NCI-H128 (cell line): Measurements from ENCODE around the gene GLI3.

Experiments
- DNase-seq: peaks from one replicate; lab custom pipeline; 2025; ENCODE audit not compliant: unreplicated experiment; lab: John Stamatoyannopoulos, UW

The GLI3 gene

DNA sequence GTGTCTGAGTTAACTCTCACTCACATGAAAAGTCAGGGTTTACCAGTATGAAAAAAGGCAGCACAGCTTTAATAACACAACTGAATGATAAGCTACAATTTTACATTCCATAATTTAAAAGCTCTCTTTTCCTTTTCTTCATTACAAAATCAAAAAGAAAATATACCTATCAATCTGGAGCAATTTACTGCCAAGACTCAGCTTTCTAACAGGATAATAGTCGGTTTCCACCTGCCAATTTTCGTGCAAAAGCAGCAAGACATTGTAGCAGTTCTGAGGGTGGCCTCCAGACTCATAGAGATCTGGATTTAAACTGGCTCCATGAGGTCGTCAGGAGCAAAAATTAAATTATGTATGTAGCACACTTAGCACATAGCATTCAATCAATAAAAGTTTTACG, 191.0 kb downstream of the GLI3 start:
- no peak for DNase-seq

DNA sequence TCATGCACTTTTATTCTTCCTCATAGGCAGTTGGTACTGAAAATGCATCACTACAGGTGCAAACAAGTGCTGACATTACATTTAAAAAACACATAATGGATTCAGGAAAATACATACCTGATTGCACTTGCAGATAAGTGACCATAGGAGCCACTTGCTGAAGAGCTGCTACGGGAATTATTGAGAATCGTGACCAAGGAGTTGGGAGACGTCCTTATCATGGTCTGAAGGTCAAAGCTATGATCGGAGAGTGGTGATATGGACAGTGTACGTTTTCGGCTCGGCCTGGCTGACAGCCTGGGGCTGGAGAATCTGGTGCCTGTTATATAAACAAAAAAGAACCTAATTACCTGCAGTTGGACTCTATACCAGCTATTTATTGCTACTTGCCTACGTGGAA, 197.1 kb downstream of the GLI3 start:
- no peak for DNase-seq

DNA sequence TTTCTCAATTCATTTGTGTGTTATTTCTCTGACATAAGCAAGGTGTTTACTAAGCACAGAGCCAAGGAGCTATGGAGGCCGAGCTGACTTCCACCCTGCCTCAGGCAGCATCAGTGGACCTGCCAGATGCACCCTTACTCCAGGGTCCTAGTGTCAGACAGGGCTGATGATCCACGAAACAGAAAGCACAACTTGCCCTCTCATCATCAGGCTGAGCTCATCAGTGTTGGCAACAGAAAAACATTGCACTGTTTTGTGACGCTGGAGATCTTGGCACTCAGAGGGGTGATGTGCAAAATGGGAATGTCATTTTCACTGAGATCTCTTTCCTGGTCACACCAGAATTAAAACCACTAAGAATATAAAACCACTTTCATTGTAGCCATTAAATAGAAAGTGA, 201.8 kb downstream of the GLI3 start:
- no peak for DNase-seq

DNA sequence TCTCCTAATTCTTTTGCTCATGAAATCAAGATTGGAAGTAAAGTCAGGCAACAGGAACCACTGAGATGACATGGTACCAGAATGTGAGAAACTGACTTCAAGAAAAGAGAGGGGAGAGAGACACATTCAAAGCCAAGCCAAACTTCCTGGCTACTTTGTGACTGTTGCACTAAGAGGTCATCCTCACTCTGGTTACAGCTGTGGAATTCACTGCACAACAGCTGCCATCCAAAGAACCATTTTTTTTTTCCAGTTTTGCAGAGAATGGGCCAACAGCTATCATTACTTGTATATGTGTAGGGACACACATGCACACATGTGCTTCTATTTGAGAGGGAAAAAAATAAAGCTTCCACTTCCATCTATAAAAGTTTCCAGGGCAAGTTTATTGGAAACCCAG, 203.5 kb downstream of the GLI3 start:
- DNase-seq = no peak

DNA sequence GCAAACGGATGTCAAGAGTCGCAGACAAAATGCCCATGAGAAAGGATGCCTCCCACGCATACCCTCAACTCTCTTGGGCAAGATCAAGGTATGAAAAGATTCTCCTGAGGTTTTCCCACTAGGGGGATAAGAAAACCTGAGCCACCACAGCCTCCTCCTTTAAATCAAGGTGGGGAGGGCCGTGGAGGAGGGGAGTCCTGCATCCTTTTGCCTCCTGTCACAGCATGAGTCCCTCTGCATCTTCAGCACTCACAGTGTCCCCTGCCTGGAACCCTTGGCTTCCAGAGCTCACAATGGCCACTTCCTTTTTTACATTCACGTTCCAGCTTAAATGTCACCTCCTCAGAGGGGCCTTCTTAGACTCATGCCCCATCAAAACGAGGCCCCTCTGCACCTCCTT, 207.6 kb downstream of the GLI3 start:
- DNase-seq = no peak

DNA sequence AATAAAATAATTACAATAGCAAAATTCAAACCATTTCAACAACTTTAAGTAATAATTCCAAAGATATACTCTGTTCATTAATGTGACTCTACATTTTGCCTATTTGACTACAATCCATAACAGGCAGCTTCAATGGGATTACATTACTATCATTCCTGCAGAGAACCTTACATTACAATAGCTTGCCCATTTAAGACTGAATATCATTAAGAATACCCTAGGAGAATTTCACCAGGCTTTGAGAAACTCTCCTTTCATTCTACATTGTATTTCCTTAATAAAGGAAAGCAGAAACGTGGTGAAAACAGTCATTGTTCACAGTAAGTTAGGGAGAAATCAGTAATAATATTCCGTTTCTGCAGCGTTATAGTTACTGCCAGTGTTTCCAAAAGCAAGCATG, 209.5 kb downstream of the GLI3 start:
- no peak for DNase-seq

DNA sequence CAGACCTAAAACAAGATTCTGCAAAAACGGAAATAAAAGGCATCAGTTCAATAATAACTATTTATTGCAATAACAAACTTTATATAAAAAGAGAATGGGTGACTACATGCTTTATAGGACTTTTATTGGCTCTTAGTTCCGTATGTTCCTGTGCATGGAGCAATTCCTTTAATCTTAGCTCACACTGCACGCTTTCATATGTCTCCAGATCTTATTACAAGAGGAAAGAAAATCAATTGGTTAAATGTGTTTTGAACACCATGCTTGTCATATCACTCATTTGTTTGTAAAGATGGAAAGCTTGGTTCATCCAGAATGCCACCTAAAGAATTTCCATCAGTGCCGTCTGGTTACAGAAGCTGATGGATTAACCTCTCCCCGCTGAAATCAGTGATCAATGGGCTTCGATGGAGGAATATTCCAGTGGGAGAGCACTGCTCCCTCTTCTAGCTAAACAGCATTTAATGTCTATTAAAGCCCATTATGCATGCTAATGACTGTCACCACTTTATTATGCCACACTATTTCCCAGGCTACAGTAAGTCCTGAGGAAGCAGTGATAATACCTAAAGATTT, 210.3 kb downstream of the GLI3 start:
- DNase-seq = no peak

DNA sequence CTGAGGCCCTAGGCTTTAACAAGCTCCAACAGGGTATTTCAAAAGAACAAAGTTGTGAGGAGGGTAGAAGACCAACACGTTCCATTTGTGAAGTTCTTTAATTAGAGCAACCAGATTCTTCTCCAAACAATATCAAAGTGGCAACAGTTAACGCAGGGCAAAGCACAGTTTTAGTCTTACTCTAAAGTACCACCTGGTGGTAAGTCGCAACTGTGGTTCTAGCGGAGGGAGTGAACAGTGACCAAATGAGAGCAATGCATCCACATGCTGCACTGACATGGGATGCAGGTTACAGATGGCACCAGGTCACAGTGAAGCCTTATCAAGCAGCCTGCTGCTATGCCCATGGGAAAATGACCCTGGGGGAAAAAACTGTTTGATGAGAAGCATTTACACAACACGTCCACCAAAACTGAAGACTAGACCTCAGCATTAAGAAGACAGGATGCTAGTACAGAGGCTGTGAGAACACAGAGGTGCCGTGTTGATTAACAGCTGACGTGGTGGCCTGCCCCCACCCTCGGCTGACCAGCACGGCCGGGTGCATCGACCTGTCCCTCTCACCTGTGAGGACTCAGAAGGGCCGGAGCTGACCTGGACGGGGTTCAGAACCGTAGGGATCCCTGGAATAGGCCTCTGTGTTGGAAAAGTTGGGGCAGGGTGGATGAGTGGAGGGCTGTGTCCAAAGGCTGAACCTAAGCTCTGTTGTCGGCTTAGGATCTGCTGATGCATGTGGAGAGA, 211.2 kb downstream of the GLI3 start:
- no peak for DNase-seq

DNA sequence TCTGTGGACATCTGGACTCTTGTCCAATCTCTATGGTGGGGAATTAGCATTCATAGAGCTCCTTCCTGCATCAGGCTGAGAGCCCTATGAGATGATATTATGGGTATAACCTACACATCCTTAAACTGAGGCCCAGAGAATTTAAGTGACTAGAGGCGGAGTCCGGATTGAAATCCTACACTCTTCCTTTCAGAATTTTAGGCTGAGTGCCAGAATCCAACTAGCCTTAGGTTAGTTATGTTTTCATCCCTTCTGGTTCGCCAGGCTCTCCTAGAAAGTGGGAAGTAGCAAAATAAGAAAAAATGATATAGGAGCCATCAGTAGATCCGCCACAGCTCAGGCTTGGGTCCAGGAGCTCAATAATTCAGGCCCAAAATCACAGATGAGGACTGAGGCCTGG, 212.5 kb downstream of the GLI3 start:
- DNase-seq = no peak

DNA sequence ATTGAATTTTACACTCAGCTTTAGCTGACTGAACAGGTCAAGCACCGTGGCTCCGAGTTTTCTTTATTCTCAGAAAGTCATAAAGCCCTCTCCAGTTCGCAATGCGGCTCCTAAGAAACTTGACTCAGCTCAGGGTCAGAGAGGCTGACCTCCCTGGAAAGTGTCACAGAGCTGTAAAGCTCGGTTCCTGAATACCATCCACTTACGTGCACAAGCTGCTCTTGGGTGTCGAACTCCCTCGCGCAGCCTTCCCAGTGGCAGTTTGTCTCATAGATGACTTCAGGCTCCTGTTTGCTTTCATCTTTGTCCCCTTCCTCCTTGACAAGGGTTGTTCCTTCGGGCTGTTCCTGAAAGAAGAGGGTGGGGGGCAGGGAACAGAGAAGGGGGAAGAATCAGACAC, 213.7 kb downstream of the GLI3 start:
- no peak for DNase-seq

DNA sequence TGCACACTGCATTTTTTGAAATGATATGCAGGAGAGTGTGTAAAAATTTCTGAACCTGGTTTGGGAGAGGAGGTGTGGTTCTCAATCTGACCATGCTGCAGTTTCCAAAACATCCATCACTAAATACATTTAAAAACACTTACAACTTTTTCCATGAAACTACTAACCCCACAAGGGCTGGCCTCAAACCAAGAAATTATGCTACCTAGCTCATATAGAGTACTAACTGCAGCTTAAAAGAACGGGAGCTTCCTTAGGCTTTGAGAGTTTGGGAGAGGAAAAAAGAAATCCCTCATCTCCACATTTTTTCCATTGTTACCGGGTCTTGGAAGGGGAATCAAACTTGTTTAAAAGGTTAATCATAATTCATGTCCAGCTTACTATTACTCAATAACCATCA, 214.2 kb downstream of the GLI3 start:
- no peak for DNase-seq

DNA sequence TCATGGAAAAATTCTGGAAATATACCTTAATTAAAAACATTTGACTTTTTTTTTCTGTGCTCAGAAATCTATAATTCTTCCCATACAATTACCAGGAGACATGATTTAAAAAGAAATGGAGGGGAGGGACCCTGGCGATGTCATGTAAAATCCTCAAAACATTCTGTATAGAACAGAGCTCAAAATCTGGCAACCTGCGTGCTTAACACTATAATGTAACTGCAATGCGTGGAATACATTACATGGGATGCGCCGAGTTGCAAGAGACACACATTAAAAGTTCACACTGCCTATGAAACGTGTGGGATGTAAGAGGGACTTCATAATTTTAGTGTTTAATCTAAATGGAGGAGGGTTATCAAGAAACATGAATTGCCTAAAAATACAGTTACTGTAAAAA, 215.0 kb downstream of the GLI3 start:
- DNase-seq = no peak

DNA sequence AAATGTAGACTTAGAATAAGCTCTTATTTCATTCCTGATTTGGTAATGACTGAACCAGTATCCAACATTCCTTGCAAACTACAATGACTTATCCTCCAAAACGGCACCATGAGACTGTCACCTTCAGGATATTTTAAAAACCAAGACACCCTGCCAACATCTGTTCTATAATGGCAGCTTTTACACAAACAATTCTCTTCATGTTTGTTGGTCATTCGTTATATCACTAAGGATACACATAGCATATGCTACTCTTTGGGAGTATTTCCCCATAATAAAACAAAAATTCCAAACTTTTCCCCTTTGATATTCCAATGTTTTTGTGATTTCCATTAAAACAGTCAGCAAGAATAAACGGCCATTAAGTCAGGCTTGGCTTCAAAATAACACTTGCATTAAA, 215.4 kb downstream of the GLI3 start:
- no peak for DNase-seq

DNA sequence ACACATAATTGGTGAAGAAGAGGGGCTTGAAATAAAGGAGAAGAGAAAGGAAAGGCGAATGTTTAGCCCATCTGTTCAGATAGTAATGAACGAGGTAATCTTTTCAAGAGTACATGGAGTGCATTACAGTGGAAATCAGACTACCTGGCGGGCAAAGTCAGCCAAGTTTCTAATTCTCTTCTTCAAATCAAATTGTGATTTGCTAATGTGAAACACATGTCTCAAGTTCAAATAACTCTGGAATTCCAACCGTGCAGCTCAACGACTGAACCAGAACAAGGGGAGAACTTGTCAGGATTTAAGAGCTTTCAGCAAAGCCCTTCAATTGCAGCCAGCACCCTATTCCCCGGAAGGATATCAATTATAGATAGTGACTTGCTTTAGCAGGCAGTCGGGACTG, 216.9 kb downstream of the GLI3 start:
- no peak for DNase-seq

DNA sequence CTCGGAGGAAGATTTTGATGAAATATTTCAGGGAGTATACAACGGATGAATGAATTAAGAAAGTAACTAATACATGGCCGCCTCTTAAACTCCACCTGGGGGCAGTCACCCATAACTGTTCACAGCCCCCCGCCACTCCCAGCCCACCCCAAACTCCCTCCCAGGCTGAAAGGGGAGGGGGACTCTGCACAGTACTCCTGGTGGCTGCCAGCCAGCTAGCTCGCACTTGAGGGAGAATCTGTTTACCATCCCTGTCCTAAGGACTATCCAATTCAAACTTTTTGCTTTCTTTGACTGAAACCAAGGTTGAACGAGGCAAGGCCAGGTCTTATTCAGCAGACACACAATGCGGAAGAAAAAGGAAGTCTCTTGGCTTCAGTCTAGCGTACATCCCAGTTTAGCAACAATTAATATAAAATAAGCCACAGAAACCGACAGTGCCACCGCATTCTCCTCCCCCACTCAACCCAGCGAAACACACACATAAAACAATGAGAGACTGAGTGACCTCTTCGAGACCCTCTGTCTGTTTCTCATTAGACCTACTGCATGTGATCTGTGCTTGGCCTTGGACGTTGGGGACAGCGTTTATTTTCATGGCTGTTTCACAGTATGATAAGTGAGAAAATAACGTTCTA, 219.5 kb downstream of the GLI3 start:
- no peak for DNase-seq

DNA sequence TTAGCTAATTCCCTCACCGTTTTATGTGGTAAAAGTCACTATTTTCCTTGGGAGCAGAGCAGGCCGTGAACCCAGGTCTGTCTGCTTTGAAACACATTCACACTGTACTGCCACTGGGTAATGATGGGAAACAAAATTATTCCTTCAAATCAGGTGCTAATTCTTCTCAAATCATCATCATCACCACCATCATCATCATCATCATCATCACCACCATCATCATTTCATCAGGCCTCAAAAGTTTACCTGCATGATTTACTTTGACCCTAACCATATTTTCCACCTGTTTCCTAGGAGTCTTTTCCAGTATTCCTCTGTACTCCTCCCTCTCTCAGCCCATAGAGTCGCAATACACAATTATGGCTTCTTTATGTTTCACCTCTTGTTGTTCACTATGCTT, 220.5 kb downstream of the GLI3 start:
- DNase-seq = no peak

DNA sequence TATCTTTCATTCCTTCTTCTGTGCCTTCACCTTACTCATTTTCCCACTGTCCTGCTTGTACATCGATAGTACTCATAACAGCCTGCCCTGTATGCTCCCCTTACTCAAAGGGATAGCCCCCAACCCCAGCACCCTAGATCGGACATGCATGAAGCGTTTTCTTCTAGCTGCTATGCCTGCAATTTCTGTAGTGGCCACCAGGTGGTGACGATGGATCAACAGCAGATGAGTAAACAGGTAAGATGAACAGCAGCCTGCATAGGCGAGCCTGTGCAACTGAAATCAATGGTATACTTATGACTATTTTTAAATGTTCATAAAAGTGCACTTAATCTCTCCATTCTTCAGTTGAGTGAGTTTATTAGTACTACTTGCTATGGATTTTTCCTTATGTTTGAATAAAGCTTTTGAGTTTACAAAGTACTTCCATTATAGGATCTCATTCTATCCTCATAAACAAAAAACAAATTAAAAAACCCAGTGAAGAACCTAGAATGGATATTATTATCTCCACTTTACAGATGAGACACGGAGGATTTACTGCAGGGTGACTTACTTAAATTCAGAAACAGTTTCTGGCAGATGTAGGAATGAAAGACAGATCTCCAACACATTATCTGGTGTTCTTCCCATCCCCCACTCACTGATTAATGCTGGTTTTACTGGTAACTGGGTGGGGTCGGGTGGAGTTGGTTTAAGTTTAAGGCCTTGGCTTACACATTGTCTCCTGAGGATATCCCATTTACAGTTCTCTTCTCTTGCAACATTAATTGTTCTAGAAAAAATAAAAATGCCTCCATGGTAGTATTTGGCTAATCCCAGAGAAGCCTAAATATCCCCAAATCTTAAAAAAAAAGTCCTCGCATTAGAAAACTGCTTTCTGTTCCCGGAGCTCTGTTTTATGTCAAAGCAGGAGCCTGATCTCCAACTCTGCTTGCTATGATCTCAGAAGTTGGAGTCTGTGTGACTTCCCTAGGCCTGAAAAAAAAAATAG, 222.1 kb downstream of the GLI3 start:
- no peak for DNase-seq

DNA sequence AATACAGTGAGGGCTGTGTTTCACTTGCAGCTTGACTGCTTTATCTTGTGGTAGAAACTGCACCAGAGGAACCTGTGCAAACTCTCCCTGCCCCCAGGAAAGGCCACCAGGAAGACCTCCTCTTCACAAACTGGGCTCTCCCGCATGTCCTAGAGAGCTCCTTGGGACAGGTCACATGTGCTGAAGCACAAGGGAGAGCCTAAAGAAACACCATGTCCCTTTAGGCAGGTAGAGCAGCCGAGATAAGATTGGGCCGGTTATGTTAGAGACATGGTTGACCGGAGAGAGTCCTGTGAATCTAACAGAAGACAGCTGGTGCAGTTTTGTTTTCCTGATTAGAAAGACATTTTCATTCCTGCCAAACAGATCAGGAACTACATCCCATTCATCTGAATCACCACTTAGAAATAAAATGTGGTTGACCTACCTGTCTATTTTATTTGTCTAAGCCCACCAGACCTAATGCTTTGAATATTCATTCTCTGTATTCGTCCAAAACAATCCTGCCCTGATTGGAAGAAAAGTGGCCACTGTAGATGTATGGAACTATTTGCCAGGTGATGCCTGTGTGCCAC, 224.1 kb downstream of the GLI3 start:
- no peak for DNase-seq

DNA sequence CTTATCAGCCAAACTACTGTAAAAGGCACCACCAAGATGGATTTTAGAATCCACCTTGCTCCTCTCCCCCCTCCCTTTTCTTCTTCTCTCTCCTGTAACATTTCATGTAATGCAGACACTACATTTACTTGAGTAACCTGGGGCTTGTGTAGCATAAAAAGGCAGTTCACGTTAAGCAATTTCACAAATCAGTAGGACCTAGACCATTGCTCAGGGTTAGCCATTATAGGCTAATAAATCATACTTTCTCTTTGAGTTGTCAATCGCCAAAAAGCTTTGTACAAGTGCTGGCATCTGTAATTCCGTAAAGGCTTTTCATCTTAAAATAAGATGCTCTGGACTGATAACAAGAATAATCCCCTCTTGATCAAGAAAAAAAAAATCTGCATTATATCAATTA, 224.7 kb downstream of the GLI3 start:
- DNase-seq = no peak

DNA sequence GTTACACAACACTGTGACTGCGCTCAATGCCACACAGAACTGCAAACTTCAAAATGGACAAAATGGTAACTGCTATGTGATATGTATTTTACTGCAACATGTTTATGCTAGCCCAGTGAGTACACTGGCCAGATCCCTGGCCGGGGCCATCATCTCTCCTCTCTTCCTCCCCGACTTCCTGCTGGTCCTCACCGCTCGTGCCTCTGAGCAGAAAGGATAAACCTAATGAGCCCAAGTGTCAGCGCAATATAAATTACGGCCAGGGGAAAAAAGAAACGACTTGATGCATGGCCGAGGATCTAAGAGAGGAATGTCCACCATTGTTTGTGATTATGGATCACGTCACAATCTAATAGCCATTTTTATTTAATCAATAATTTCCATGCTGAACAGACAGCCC, 225.2 kb downstream of the GLI3 start:
- no peak for DNase-seq

DNA sequence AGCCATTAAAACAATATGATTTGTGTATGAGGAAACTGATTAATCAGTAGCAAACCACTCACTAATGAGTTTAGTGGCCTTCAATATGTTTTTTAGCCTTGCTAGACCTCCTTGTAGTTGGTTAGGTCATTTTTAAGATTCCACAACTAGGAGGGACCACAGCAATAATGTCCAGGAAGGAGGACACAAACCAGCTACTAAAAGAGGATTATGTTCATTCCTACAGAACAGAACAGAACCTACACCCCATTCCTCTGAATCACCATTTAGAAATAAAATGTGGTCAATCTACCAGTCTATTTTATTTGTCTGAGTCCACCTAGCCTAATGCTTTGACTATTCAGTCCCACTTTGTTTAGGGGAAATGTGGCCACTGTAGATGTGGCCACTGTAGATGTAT, 226.3 kb downstream of the GLI3 start:
- DNase-seq = no peak
